GM18870 (cell line): ENCODE measurements around the gene SGO2.
"Not testable (repeated sequence)": the region's sequence is repeated elsewhere in the genome, so short reads cannot be mapped to it uniquely, and the experiment has no call there.

Source experiments
- ATAC-seq: cut with Tn5 transposase; IDR thresholded peaks from one replicate; pipeline ENCODE4 v1.9.1; 2021; ENCODE audit warnings: moderate library complexity; ENCODE audit not compliant: unreplicated experiment

SGO2 gene

DNA sequence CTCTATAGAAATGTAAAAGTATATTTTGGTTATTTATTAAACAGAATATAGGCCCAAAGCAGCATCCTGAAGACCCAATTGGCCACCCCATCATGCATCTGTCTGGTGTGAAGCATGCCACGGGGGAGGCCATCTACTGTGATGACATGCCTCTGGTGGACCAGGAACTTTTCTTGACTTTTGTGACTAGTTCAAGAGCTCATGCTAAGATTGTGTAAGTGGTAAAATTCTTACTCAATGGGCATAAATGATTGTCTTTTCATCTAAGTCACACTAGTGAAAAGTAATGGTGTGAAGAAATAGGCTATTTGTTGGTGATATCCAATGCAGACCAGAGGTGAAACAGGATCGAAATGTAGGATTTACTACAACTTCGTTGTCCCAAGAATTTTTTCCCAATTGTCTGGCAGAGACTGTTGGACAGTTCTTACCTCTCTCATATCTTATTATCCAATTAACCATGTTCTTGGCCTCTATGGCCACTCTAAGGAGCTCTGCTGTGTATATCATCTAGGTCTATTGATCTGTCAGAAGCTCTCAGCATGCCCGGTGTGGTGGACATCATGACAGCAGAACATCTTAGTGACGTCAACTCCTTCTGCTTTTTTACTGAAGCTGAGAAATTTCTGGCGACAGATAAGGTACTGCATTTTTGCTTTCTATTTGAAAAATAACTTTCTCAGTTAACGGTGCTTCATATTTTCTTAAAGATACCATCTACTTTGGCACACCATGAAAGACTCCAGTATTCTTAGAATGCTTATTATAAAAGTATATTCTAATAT is 94.8 kb downstream of the SGO2 start:
- ATAC-seq, result no peak

DNA sequence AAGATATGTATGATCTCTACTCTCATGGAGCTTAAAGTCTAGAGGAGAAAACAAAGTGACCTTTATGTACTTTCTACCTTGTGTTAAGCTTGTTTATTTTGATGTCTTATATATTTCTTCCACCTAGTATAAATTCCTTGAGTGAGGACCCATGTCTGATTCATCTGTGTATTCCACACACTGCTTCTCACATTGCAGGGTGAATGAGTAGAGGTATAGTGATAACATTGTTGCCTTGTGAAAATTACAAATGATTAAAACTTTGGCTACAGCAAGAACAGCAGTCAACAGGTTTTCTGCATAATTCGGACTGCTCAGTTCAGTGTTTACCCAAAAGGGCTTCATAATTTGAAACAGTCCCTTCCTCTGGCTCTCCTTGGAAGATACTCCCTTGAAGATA is 96.1 kb downstream of the SGO2 start:
- ATAC-seq, result no peak

DNA sequence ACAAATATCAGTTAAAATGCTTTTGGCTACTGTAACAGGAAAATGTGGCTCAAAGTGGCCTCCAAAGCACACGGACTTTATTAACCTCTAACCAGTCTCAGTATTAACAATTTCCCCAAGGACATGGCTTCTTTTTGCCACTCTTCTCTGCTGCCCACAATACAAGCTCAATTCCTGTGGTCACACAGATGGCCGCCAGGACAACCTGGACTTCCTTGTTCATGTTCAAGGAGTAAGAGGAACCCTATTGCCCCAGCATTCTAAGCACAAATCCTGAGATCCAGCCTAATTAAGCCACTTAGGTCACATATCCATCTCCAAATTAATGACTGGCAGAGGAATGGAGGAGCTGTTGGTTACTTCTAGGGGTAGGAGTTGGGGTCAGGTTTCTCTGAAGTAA is 98.0 kb downstream of the SGO2 start:
- no peak for ATAC-seq

DNA sequence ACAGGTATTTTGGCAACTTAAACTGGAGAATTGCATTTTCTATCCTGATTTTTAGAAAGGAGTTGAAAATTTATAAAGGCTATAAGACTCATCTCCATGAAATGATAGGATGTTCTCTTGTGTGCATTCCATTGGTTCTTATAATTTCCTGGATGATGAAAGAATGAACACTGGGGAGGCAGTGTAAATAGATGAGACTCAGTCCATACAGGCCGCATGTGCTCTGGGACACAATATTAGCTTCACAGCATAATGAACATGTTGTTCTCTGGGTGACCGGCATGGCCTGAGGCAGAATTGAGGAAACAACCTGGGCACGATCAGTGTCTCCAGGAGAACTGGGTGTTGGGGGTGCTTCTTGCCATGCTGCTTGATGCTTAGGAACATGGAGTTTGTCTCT is 98.7 kb downstream of the SGO2 start:
- ATAC-seq, result no peak

DNA sequence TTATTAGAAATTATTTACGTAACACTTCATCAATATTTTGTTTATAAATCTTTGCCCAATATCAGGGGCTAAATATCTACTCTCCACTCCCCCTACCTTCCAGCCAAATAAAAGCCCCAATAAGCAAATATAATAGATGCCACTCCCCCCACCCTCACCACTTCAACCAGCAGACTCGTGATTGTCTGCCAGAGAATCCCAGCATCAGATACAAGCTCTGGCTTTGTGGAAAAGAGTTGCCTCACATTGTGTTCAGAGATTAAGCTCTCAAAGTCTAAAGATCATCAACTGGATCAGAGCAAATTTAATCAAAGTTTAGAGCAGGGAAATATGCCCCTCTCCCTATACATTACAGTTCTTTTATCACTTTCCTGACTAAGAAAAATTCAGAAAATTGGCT is 99.3 kb downstream of the SGO2 start:
- no peak for ATAC-seq

DNA sequence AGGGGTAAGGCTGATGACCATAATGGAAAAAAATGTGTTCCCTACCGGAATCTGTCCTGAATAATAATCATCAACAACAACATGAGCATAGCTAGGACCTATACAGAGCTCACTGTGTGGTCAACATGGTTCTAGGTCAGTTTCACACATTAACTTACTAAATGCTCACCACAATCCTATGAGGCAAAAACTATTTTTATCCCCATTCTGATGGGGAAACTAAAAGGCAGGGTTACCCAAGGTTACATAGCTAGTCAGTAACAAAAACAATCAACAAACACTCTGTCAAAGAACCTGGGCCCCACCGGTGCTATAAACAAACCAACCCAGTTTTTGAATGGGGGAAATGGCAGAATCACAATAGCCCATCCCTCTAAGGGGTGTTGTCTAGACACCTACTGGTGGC is 100.0 kb downstream of the SGO2 start:
- no peak for ATAC-seq

DNA sequence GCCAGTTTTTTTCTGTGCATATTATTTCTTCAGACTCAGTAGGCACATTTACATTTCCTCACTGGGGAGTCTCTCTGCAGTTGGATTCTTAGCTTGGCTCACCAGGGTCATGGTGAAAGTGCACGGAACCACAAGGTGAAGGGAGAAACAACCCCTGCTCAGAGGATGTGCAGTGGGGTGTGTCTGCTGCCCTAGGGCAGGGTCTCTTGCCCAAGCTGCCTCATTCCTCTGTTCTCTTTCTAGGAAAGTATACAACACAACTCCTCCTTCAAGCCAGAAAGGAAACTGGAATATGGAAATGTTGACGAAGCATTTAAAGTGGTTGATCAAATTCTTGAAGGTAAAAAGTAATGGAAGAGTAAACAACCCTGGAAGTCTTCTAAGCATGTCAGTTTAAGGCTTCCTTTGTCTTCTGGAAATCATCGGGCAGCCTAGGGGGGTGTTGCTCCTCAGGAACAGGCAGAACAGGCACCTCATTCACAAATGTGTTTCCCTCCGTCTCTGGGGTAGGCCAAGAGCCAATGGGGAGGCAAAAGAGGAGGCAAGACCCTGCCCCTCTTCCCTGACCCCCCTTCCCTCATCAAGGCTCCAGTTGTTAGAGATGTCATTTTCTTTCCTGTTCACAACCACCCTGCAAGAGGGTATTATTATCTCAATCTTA is 101.2 kb downstream of the SGO2 start:
- no peak for ATAC-seq

DNA sequence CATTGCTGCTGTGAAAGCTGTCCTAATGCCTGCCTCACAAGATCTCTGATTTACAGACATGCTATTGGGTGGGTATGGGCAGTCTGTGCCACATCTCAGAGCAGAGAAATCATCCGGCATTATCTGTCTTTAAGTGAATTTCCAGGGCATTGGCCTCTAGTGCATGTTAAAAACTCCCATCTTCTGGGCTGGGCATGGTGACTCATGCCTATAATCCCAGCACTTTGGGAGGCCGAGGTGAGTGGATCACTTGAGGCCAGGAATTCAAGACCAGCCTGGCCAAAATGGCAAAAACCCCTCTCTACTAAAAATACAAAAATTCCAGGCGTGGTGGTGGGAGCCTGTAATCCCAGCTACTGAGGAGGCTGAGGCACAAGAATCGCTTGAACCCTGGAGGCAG is 102.5 kb downstream of the SGO2 start:
- not testable (repeated sequence) for ATAC-seq

DNA sequence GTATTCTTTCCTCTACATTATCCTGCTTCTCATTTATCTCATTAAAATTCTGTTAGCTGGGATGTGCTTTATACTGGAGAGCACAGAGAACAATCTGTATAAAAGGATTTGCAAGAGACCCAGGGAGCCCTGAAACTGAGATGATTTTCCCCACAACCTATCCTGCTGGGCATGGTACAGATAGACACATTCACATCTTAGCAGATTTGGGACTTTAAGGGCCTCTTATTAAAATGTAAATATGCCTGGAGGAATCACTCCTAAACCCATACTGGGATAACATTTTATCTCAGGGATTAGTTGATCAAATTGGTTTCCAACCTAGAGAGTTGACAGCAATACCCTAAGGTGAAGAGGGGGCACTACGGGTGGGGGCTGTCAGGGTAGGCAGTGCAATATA is 105.3 kb downstream of the SGO2 start:
- no peak for ATAC-seq
